ENCODE data around the gene DSCAM.

- TF ChIP-seq CEBPB (IDR thresholded peaks at IDR 0.05) (no peak), EGR1 (IDR thresholded peaks at IDR 0.05) (no peak), NFIC (IDR thresholded peaks at IDR 0.05) (no peak), MAX (IDR thresholded peaks at IDR 0.05) (no peak), CREB1 (IDR thresholded peaks at IDR 0.05; ENCODE audit: low read depth) (no peak), RAD21 (IDR thresholded peaks at IDR 0.05; ENCODE audit: low read depth) (no peak), TEAD4 (IDR thresholded peaks at IDR 0.05) (no peak)
- TF ChIP-seq, protein P1, sequence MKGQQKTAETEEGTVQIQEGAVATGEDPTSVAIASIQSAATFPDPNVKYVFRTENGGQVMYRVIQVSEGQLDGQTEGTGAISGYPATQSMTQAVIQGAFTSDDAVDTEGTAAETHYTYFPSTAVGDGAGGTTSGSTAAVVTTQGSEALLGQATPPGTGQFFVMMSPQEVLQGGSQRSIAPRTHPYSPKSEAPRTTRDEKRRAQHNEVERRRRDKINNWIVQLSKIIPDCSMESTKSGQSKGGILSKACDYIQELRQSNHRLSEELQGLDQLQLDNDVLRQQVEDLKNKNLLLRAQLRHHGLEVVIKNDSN (IDR thresholded peaks at IDR 0.05), result no peak
These were observed 385.9 kb downstream of the DSCAM start for GRCh38 chr21:40461008-40461407.

All from Ishikawa (cell line).